CD4-positive, alpha-beta memory T cell (primary cell): ENCODE data around the gene MAL. TPM values are rescaled to one million over a fixed set of nuclear protein-coding genes. Genes with fewer than 3 reads are reported as not detected.

Source experiments
- CTCF ChIA-PET: fragments of 350-600 bp; sonication (Branson Sonifier 250); formaldehyde crosslinking; loops from one replicate; lab custom pipeline; 2021; ENCODE audit warnings: inconsistent platforms; ENCODE audit not compliant: partially characterized antibody; lab: Charles Lee
- POLR2A ChIA-PET: fragments of 350-600 bp; sonication (Branson Sonifier 250); formaldehyde crosslinking; loops from one replicate; lab custom pipeline; 2021; ENCODE audit not compliant: partially characterized antibody; lab: Charles Lee
- DNase-seq, 5 donors: peaks; one replicate each; pipeline versions ENCODE4 v3.0.0 to v3.0.0-alpha.2; 2020 to 2022; ENCODE audit warnings: mixed read lengths in 1 of 5
- H3K27ac ChIP-seq: one replicate; pipeline ENCODE4 v1.7.0; 2013; ENCODE audit warnings: low read depth, low read length
- H3K27me3 ChIP-seq: 2 replicates; pipeline ENCODE4 v1.7.0; 2013; ENCODE audit warnings: mild to moderate bottlenecking, low read length, moderate library complexity; ENCODE audit not compliant: insufficient read depth
- H3K36me3 ChIP-seq: 2 replicates; pipeline ENCODE4 v1.7.0; 2013; ENCODE audit warnings: mild to moderate bottlenecking, low read length, moderate library complexity; ENCODE audit not compliant: insufficient read depth
- H3K4me1 ChIP-seq: 2 replicates; pipeline ENCODE4 v1.7.0; 2013; ENCODE audit warnings: mild to moderate bottlenecking, low read length, moderate library complexity; ENCODE audit not compliant: insufficient read depth
- H3K4me3 ChIP-seq, 2 donors: one replicate each; pipeline ENCODE4 v1.7.0; 2013; ENCODE audit warnings: low read length in 2 of 2, mild to moderate bottlenecking in 1 of 2
- H3K9me3 ChIP-seq, 2 donors: one replicate each; pipeline ENCODE4 v1.7.0; 2013; ENCODE audit warnings: low read length in 2 of 2, control low read depth in 1 of 2; ENCODE audit not compliant: control insufficient read depth in 1 of 2
- H3K27ac Mint-ChIP-seq, 7 donors: one replicate each; pipeline ENCODE4 v1.8.0; 2020 to 2021; ENCODE audit warnings: mixed read lengths in 7 of 7, mild to moderate bottlenecking in 6 of 7, inconsistent platforms in 3 of 7, moderate library complexity in 3 of 7
- H3K27me3 Mint-ChIP-seq, 2 donors: one replicate each; pipeline ENCODE4 v1.8.0; 2020 to 2021; ENCODE audit warnings: mixed read lengths in 2 of 2
- H3K36me3 Mint-ChIP-seq, 2 donors: one replicate each; pipeline ENCODE4 v1.8.0; 2020 to 2021; ENCODE audit warnings: mixed read lengths in 2 of 2, inconsistent platforms in 1 of 2, mild to moderate bottlenecking in 1 of 2
- H3K4me1 Mint-ChIP-seq, 4 donors: one replicate each; pipeline ENCODE4 v1.8.0; 2020 to 2021; ENCODE audit warnings: mixed read lengths in 4 of 4, mild to moderate bottlenecking in 1 of 4
- H3K4me3 Mint-ChIP-seq, 8 donors: one replicate each; pipeline ENCODE4 v1.8.0; 2020 to 2021; ENCODE audit warnings: mixed read lengths in 8 of 8, mild to moderate bottlenecking in 7 of 8, moderate library complexity in 6 of 8, inconsistent platforms in 3 of 8
- H3K9me3 Mint-ChIP-seq, 8 donors: one replicate each; pipeline ENCODE4 v1.8.0; 2020 to 2021; ENCODE audit warnings: mixed read lengths in 8 of 8, mild to moderate bottlenecking in 5 of 8, inconsistent platforms in 3 of 8, moderate library complexity in 1 of 8
- intact Hi-C: fragments of 100-400 bp; cut with micrococcal nuclease; formaldehyde crosslinking; loops from one replicate; pipeline ENCODE4 v1.15.1; 2023
- polyA plus RNA-seq, 2 donors: library from polyadenylated mRNA; unstranded; fragments of 300-500 nt; fragmentation: Illumina TruSeq; gene quantifications; one replicate each; pipeline ENCODE4 v1.2.3, GENCODE V29; 2021
- total RNA-seq, 2 experiments: library from RNA; stranded (reverse); gene quantifications; one replicate each; pipeline ENCODE4 v1.2.3, GENCODE V29; 2021

The MAL gene
- total and polyA plus RNA-seq, 4 experiments from 2014 or later = 108 to 274 (median 192) TPM

DNA sequence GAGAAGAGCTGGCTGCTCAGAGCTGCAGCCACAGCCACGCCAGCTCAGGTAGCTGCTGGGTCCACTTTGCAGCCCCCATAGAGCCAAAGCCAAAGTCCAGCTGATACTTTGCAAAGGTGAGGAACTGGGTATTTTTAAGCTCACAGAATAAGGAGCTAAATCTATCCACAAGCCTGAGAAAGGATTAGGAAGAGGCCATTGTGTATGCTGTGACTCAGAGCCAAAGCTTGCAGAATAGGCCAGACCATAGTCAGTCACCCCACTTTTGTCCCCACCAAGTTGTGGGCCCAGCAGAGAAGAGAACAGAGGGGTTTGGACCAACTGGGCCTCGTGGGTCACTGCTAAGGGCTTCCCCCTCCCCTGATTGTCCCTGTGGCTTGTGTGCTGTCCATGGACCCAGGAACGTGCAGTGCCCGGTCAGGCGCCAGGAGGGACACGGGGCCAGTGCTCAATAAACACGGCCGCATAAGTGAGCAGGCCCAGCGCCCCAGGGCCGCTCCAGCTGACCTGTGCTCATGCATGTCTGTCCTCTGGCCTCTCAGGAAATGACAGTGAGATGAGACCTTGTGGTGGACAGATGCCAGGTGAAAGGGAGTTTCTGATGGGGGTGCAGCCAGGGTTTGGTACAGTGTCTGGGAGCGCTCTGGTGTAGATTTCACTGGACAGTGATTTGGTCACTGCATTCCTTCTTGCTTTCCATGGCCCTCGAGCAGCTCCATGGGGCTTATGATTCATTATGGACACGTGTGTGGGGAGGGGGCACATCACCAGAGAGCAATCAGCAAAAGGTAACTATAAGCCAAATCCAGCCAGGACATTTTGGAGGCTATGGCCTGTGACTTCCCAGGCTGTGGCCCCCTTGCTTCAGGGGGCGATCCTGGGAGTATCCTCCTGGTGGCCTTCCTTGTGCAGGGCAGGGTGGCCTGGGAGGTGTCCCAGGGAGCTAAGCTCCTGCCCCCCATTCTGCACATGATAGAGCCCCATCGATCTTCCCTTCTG is 31.3 kb downstream of the MAL start:
- CTCF ChIA-PET = interaction anchor here (0.7 to 8.2 kb wide), 4 partner anchors 17 to 33 kb away, joined by 4 to 65 read pairs (median 39); no protein-coding TSS in a partner anchor
- Mint-ChIP-seq H3K9me3 (no peaks in the 10 kb centered on the region), H3K27me3 (no peaks in the 10 kb centered on the region), H3K4me1 (peaks cover 23 to 56% (median 40%) of the 10 kb centered on the region in 4 donors), H3K4me3 (no peak overlapping the region), H3K36me3 (peaks cover 15 to 22% of the 10 kb centered on the region in 2 donors), H3K27ac (peak overlapping the region in 5 of 7 donors; percentile 32 to 79 (median 66))
- Histone ChIP-seq H3K4me3 (no peak overlapping the region), H3K9me3 (no peaks in the 10 kb centered on the region), H3K36me3 (peaks cover 5% of the 10 kb centered on the region), H3K27ac (no peak overlapping the region), H3K27me3 (no peaks in the 10 kb centered on the region), H3K4me1 (peaks cover 51% of the 10 kb centered on the region)
- POLR2A ChIA-PET = interaction anchor here (5.6 to 17.6 kb wide), 2 partner anchors 20 to 32 kb away, joined by 61 to 225 read pairs; partner anchors contain the start of gene MAL
- intact Hi-C loops = no loop called here
- no peak for DNase-seq

GRCh38 chr2:95057535-95058370 is 32.2 kb downstream of the MAL start:
- DNase-seq = no peak
- H3K9me3 ChIP-seq = no peaks in the 10 kb centered on the region
- peak overlapping the region in 1 of 7 donors; percentile 30 for H3K27ac Mint-ChIP-seq
- H3K27me3 ChIP-seq = no peaks in the 10 kb centered on the region
- H3K36me3 Mint-ChIP-seq = peaks cover 10 to 15% of the 10 kb centered on the region in 2 donors
- H3K27ac ChIP-seq = no peak overlapping the region
- H3K36me3 ChIP-seq = no peaks in the 10 kb centered on the region
- intact Hi-C loops = no loop called here
- no peaks in the 10 kb centered on the region for H3K9me3 Mint-ChIP-seq
- peaks cover 57% of the 10 kb centered on the region for H3K4me1 ChIP-seq
- no peak overlapping the region for H3K4me3 Mint-ChIP-seq
- ChIA-PET POLR2A (interaction anchor here (17.6 kb wide), 1 partner anchor 19 kb away, joined by 225 read pairs; no protein-coding TSS in a partner anchor), CTCF (interaction anchor here (1.6 to 8.2 kb wide), 3 partner anchors 18 to 34 kb away, joined by 8 to 61 read pairs (median 17); no protein-coding TSS in a partner anchor)
- peaks cover 30 to 66% (median 46%) of the 10 kb centered on the region in 4 donors for H3K4me1 Mint-ChIP-seq
- H3K4me3 ChIP-seq = no peak overlapping the region
- no peaks in the 10 kb centered on the region for H3K27me3 Mint-ChIP-seq

GRCh38 chr2:95058466-95058988 is 33.0 kb downstream of the MAL start:
- peak overlapping the region in 4 of 7 donors; percentile 9 to 61 (median 40) for H3K27ac Mint-ChIP-seq
- CTCF ChIA-PET = interaction anchor here (1.0 to 8.2 kb wide), 3 partner anchors 18 to 35 kb away, joined by 5 to 61 read pairs (median 8); no protein-coding TSS in a partner anchor
- no peaks in the 10 kb centered on the region for H3K9me3 Mint-ChIP-seq
- POLR2A ChIA-PET = interaction anchor here (17.6 kb wide), 1 partner anchor 18 kb away, joined by 225 read pairs; no protein-coding TSS in a partner anchor
- intact Hi-C loops = no loop called here
- no peaks in the 10 kb centered on the region for H3K9me3 ChIP-seq
- no peak overlapping the region for H3K4me3 Mint-ChIP-seq
- H3K4me3 ChIP-seq = no peak overlapping the region
- peaks cover 6 to 9% of the 10 kb centered on the region in 2 donors for H3K36me3 Mint-ChIP-seq
- H3K36me3 ChIP-seq = no peaks in the 10 kb centered on the region
- DNase-seq = no peak
- peaks cover 32 to 66% (median 51%) of the 10 kb centered on the region in 4 donors for H3K4me1 Mint-ChIP-seq
- H3K4me1 ChIP-seq = peaks cover 61% of the 10 kb centered on the region
- no peaks in the 10 kb centered on the region for H3K27me3 ChIP-seq
- no peak overlapping the region for H3K27ac ChIP-seq
- H3K27me3 Mint-ChIP-seq = no peaks in the 10 kb centered on the region

GRCh38 chr2:95058989-95059641 is 33.6 kb downstream of the MAL start:
- Histone ChIP-seq H3K4me3 (no peak overlapping the region), H3K9me3 (no peaks in the 10 kb centered on the region), H3K36me3 (no peaks in the 10 kb centered on the region), H3K4me1 (peaks cover 58% of the 10 kb centered on the region), H3K27me3 (no peaks in the 10 kb centered on the region), H3K27ac (no peak overlapping the region)
- DNase-seq = no peak
- intact Hi-C loops = no loop called here
- Mint-ChIP-seq H3K27me3 (no peaks in the 10 kb centered on the region), H3K4me1 (peaks cover 33 to 66% (median 51%) of the 10 kb centered on the region in 4 donors), H3K9me3 (no peaks in the 10 kb centered on the region), H3K4me3 (no peak overlapping the region), H3K36me3 (peaks cover 2 to 3% of the 10 kb centered on the region in 2 donors), H3K27ac (peak overlapping the region in 2 of 7 donors; percentile 9 to 23)
- ChIA-PET POLR2A (interaction anchor here (17.6 kb wide), 1 partner anchor 17 kb away, joined by 225 read pairs; no protein-coding TSS in a partner anchor), CTCF (interaction anchor here (1.0 to 8.2 kb wide), 3 partner anchors 17 to 36 kb away, joined by 5 to 61 read pairs (median 8); no protein-coding TSS in a partner anchor)

GRCh38 chr2:95059656-95060370 is 34.3 kb downstream of the MAL start:
- H3K4me3 ChIP-seq = no peak overlapping the region
- Mint-ChIP-seq H3K4me3 (no peak overlapping the region), H3K9me3 (no peaks in the 10 kb centered on the region), H3K27ac (peak overlapping the region in 1 of 7 donors; percentile 22), H3K36me3 (no peaks in the 10 kb centered on the region), H3K4me1 (peaks cover 30 to 59% (median 48%) of the 10 kb centered on the region in 4 donors), H3K27me3 (no peaks in the 10 kb centered on the region)
- no peaks in the 10 kb centered on the region for H3K36me3 ChIP-seq
- DNase-seq = no peak
- H3K9me3 ChIP-seq = no peaks in the 10 kb centered on the region
- POLR2A ChIA-PET = interaction anchor here (17.6 kb wide), 1 partner anchor 17 kb away, joined by 225 read pairs; no protein-coding TSS in a partner anchor
- H3K27ac ChIP-seq = no peak overlapping the region
- intact Hi-C loops = no loop called here
- CTCF ChIA-PET = interaction anchor here (1.6 to 8.2 kb wide), 2 partner anchors 16 to 36 kb away, joined by 8 to 61 read pairs; no protein-coding TSS in a partner anchor
- H3K4me1 ChIP-seq = peaks cover 51% of the 10 kb centered on the region
- no peaks in the 10 kb centered on the region for H3K27me3 ChIP-seq
